ENCODE results near the gene EDAR.

The EDAR gene

DNA sequence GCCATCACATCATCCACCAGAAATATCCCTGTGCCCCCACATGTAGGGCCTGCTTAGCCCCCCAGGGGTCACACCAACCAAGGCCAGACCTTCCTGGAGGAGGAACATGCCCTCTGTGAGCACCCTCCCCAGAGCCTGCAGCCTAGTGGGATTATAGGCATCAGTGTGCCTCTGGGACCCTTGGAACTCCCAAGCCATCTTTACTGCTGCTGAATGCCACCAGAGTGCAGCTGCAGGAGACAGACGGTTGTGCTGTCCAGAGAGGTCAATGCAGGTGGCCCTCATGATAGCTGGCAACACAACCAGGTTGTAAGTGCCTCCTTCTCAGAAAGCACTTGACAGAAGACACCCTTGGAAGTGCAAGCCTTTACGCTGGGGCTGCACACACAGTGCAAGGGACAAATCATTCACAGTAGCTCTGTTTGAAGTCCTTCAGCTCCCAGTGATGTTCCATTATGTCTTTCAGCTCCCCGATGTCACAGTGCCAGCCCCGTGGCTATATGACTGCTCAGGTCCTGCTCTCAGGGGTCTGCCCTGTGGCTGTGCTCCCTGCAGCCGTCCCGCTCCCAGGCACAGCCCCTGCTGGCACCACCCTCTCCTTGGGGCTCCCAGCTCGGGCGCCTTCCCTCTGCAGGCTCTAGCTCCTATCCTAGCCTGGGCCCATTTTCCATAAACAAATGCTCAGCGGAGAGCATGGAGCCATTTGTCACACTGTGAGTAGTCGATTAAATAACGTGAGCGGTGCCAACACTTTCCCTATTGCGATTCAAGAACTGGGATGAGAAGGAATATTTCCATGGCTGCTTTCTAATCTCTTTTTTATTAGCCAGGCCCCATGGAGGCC, 65.1 kb downstream of the EDAR start:
- DNase-seq: no peak

DNA sequence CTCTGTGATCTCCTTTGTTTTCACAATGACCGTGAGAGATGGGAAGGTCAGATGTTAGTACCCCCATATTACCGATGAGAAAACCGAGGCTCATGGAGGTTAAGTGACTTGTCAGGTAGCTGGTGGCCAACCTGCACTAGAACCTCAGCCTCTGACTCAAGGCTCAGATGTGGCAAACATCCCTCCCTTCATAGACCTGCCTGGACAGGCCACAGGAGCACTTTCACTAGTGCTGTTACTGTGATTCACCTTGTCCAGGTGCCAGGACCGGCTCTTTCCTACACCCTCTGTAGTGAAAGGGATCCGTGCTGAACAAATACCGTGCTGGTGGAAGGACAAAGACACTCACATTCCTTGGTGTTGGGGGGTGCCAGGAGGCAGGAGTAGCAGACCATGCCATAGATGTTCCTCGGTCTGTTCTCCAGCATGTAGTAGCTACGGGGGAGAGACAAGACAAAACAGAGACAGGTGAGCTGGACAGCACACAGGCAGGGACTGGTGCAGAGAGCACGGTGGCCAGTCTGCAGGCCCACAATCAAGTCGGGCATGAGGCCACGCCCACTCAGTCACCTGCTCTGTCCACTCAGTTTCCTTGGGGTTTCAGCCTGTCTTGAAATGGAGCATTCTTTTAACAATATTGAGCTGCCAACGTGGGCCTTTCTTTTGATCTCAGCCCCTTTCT, 65.9 kb downstream of the EDAR start:
- peak in 1 of 5 donors; percentile 6 for DNase-seq

DNA sequence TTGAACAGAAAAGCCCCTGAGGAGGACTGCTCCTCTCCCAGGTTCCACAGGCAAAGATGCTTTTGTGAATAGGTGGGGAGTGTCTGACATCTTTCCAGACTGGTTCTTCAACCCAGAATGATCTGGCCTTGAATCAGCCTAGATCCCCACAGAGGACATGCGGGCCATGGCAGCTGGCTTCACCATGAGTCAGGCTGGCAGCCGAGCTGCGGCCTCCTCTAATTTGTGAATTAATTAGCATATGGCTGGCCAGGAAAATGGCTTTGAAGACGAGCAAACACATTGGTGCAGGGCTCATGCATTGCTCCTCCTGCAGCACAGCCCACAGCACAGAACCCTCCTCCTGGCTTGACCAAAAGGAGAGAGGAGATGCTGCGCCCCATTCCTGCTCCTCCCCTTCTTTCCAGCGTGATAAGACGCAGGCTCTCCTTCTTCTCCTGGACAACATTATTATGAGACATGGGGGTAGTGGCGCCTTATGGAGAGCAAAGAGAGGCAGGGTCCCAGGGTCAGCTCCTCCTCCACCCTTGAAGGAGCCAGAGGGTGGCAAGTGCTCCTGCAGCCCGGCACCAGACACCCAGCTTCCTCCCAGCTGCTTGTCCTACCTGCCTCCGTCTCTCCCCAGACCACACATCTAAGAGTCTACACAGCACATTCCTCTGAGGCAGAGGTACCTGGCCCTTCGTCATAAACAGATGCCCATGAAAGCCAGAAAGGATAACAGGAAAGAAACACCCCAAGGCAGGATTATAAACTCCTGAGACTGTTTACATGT, 66.7 kb downstream of the EDAR start:
- peak in 1 of 5 donors; percentile 2 for DNase-seq

DNA sequence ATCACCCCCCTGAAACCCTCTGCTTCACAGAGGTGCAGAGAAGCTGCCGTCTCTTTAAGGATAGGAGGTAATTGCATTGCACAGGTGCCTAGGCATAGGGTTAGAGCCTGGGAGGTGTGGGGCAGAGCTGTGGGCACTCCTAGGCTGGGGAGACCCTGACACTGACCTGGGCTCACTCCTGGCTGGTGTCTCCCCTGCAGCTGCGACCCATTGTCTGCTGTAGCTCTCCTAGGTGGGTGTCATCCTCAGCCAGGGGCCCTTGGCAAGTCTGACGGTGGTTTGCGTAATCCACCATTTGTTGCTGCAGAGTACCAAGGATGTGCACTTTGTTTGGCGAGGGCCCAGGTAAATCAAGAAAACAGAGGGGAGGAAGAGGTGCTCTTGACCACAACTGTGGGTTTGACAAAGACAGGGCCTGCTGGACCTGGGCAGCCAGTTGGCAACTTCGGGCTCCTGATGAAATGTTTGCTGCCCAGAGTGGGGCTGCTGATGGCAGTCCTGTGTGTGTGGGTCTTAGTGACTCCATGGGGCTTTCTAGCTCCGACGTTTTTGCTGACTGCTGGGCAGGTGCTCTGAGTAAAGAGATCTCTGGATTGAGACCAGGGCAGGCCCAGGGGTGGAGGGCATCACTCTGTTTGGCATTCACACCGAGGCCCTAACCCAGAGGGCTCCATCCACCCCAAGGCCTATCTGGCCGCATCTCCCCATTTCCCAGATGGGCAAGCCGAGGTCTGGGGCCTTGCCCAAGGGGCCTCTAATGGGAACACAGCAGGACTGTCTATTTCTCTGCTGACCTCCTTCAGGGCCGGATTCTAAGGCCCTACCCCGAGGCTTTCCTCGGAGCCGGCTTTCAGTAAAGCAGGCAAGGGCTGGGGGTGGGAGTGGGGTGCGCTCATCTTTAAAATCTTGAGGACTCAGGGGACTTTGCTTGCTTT, 67.7 kb downstream of the EDAR start:
- DNase-seq: peak in 1 of 5 donors; percentile 5

DNA sequence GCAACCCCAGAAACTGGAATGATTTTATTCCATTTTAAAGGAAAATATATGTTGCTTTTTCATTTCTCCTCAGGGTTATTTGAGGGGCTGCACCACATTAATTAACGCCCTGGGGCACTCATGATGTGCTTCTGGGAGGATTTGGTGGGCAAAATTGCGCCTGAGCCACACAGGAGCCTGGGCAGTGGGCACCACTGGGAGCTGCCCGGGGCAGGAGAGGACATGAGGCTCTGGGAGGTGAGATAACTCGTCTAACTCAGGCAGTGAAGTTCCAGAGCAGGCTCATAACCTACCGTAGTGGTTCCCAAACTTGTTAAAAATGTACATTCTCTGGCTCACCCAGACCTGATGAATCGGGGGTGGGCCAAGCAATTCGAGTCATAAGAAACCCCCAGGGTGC, 68.3 kb downstream of the EDAR start:
- DNase-seq: peak in 1 of 5 donors; percentile 2

DNA sequence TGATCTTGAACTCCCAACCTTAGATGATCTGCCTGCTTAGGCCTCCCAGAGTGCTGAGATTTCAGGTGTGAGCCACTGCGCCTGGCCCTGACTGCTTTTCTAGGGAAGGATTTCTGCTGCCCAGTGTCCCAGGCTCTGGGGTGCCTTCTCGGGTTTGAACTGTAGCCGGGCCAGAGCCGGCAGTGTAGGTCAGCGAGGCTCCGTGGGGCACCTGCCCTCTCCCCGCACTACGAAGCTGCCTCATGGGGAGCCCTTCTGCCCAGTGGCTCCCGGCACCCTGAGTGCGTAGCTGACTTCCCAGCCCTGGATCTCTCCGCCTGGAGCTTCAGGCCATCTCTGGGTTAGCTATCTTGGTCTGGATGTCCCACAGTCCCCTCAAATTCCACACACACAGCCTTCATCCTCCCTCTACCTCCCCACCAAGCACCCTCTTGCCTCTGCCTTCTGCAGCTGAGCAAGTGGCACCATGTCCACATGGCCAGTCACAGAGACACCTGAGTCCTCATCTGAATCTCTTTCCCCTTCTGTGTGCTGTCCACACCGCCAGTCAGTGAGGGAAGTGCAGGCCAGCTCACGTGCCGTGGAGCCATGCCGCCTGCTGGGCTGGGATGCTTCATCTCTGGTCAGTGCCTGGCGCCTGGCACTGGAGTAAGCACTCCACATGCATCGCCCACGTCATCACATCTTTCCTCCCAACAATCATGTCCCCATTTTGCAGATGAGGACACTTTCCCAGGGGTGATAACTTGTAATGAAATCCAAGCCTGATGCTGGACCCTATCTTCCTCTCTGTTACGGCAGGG, 69.2 kb downstream of the EDAR start:
- DNase-seq: peak in 1 of 5 donors; percentile 3

DNA sequence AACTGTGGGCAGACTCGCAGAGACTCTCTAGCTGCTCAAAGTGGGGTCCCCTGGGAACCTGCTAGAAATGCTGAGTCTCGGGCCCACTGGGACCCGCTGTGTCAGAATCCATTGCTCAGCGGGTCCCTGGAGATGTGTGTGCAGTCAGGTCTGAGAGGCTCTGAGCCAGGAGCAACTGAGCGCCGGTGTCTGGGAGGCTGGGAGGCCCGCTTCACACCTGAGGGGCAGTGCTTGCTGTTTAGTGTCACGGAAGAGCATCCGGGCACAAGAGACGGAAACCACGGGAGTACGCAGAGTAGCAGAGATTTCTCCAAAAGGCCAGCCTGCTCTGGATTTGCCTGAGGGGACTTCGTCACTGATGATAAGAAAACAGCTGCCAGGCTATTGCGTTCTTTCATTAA, 70.1 kb downstream of the EDAR start:
- DNase-seq: no peak

DNA sequence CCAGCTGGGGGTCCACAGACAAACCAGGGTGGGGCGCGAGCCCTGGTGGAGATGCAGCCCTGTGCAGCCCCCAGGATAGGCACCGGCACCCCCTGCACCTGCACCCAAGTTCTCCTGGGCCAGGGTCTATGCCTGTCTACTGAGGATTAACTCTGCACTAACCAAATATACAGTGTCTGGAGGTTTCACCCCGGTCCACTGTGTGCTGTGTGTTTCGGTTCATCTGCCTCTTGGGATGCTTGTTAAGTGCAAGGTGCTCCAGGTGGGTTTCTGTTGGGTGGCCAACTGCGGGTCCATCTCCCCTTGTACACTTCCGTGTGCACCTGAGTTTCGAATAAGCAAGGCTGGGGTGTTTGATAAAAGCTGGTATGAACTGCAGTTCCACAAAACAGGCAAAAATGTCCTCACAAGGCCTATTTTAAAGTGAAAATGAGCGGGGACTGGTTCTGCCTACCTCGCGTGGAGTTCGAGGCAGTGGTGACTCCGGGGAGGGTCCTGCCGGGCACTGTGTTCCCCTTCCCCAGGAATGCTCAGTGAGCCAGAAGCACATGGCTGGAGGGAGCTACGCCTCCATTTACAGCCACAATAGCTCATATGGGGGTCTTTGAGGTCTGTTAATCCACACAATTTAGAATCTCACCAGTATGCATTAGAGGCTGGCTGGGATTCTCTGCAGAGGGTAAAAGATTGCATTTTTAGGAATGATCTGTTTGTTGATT, 70.7 kb downstream of the EDAR start:
- no peak for DNase-seq

DNA sequence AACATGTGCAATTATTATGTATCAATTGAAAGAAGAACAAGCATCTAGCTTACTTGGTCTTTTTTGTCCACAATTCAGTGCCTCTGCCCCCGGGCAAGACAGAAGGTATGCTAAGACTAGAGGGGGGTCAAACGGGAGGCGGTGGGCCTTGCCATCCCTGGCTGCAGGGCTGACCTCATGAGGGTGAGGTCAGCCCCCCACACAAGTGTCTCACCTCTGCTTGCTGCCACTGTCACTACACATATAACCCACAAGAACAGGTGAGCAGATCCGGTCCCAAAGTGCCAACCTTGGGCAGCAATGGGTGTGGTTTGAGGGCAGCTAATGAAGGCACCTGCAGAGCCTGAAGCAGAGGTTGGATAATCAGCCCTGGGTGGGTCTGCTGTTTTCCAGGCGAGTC, 71.5 kb downstream of the EDAR start:
- DNase-seq: no peak

DNA sequence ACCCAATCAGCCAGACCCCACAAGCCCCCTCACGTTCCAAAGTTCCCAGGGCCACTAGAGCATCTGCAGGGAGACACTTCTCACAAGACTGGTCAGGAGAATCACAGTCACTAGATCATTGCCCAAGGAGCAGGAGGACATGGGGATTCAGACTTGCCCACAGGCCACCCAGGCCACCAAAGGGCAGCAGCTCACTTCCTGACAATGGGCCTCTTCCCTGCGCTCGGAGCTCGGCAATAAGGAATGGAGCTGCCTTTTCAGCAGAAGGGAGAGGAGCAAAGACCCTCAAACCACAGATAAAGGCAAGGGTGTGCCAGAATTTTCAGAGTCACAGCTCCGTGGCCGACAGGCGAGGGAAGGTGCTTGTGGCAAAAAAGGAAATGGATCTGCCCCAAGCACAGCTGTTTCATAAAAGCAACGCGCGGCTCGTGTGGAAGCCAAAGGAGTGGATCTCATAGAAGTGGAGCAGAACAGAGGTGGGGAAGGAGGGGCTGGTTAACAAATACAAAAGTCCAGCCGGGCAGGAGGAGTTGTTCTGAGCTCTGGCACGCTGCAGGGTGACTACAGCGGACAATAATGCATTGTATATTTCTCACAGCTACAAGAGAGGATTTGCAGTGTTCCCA, 72.1 kb downstream of the EDAR start:
- no peak for DNase-seq

DNA sequence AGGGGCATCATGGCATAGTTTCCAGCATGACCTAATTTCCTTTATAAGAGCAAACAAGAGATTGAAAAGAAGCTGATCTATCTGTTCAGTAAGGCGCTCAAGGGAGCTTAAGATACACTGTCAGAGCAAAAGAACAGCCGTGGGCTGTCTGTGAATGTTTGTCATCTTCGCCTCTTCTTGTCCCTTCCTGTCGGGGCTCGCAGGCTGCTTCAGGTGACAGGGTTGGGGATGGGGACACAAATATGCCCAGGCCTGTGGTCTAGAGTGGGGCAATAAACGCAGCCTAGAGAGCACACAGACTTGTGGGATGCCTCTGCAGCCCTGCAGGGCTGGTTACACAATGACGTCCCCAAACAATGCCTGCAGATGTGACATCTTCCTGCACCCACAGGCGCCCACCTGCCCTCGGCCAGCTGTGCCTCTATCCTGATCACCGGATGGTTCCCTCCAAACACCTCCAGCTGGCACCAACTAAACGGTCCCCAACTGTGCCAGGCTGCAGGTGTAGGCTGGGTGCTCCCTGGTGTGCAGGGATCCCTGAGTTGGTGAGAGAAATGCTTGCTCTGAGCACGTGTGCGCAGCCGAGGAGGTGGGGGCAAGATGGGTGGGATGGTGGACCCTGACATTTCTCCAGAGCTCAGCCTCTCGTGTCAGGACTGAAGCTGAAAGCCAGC, 72.8 kb downstream of the EDAR start:
- no peak for DNase-seq

DNA sequence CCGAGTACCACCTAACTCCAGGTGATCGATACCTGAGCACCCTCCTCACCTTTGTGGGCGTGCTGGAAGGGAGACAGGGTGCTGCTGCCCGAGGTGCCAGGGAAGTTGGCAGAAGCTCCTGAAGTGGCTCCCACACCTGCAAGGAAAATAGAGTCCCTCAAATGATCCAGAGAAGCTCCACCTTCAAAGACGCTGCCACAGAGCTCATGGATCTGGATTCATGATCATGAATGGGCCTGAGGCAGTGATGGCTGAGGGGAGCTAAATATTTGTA, 76.5 kb downstream of the EDAR start:
- no peak for DNase-seq

DNA sequence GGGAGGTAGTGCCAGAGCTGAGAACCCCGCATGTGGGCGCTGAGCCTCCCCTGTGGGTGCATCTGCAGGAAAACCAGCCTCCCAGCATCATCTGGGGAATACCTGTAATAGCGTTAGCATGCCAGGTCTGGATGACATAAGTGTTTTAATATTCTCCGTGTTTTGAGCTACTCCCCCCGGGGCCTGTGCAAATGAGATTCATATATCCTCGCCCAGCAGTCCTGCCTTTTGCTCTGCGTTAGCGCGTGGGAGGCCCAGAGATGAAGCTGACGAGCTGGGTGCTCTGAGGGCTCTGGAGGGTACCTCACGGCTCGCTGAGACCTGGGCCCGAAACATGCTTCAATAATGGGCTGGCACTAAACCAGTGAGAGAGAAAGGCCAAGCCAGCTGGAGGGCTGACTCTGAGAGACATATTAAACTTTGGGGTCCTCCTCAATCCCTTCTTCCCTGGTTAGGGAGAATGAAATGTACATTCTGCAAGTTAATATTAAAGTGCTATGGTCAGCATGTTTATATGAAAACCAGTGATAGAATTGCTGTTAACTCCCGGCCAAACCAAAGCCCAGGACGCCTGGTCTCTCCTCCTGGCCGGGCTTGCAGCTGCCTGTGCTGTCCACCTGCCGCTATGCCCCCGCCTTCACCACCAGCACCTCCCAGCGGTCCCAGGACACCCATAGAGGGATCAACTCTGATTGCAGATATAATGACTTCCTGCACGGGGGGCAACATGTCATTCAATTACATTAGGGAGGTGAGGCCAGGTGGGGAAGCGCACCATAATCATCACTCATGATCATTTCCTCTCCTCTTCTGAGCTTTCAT, 77.0 kb downstream of the EDAR start:
- DNase-seq: no peak

DNA sequence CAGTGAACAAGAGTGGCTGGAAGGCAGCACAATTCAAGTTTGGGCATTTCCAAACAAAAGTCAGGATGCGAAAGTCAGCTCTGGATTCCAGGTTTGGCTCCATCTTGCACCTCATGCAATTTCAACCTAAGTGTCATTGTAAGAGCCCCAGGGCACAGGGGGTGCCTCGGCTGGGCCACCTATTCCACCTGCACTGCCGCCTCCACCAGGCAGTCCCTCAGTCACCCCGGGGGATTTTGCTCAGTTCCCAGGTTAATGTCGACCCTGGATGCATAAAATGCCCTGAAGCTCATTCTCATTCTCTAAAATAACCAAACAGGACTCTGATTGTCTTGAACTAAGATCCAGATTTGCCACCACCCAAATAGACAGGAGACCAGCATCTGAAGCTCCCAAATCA, 77.6 kb downstream of the EDAR start:
- no peak for DNase-seq

DNA sequence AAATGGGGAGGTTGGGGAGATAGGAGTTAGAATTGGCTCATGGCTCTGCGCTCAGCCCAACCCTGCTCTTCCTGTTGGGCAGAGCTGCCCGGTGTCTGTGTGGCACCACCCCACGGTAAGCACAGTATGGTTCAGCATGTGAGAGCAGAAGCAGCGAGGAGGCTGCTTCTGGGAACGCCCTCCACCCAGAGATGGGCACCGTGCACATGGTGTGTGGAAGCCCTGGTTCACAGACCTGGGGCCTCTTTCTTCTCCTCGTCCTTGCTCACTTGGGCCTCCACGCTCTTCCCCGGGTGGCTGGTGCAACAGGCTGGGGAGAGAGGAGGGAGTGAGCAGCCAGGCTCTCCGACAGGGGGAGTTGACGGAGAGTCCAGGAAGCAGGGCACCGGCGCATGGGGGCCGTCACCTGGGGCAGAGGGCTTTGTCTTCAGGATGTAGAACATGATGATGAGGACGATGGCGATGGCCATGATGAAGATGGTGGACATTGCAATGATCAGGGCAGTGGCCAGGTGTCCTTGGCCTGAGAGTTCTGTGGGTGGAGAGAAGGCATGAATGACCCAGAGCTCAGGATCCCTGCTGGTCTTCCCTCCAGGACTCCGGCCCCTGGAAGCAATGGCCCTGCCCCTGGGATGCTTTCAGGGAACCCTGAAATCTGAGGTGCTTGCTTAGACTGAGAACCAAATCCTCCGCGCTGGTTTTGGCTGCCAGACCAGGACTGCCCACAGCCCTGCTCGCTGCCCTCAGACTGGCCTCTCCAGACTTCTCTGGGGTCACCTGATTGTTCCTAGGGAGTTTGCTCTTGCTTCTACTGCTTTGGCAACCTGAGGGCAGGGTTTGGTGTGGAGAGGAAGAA, 78.3 kb downstream of the EDAR start:
- DNase-seq: no peak

DNA sequence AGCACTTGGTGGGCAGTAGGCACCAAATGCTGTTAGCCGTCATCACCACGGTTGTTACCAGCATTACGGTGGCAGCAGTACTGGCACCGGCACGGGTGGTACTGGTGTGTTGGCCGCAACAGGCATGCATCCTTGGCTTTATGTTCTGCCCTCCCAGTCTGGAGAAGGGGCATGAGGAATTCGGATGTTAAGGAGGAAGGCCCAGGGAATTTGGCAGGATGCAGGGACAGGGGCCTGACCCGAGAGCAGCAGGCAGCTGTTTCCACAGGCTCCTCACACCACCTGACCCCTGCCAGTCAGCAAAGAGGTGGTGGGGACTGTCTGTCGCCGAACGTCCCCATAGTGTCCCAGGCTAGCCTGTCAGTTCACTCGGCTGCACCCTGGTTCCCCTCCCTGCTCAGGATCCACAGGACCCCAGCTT, 79.0 kb downstream of the EDAR start:
- DNase-seq: no peak

DNA sequence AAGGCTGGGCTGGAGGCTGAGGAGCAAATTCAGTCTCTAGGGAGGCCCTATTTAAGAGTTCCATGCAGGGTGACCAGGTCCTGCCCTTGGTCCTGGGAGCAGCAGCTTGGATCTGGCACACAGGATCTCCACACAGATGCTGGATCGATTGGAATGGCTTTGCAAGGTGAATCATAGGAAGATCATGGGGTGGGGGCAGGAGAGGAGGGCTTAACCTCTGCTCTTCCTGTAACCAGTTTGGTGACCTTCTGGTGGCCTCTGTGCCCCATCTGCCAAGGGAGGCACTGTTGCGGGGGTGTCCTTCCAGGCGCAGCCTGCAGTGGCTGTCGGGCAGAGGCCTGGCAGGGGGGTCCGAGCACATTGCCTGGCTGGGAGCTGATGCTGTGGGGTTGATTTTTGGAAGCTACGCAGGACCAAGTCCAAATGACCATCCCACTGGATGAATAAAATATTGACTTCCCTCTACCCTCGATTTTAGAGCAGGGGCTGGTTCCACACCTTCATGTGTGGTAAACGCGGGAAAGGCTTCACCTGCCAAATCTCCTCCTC, 79.7 kb downstream of the EDAR start:
- DNase-seq: no peak

DNA sequence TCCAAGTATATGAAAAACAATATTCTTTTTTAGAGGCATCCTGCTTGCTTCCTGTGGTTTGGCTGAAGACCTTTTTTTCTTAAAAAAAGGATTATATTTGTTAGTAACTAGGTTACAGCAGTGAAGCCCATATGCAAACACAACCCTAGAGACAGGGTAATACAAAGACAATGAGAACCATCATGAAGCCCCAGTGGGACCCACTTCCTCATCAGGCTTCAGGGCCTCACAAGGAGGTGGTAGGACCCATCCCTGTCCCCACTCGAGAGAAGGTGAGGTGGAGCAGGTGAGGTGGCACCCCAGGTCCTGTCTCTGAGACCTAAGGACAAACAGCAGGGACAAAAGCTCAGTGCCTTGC, 80.3 kb downstream of the EDAR start:
- DNase-seq: no peak
